Frontal cortex (tissue), 4 donors: Measurements from ENCODE around the gene ANO2. TPM values are rescaled to one million over a fixed set of nuclear protein-coding genes. Genes with fewer than 3 reads are reported as not detected.
"Not testable (repeated sequence)": the region's sequence is repeated elsewhere in the genome, so short reads cannot be mapped to it uniquely, and the experiment has no call there.

Experiments
- DNase-seq, 2 donors: peaks; one replicate each; pipeline ENCODE4 v3.0.0; 2012; ENCODE audit warnings: low spot score in 2 of 2
- FAIRE-seq: peaks from 2 replicates; lab custom pipeline; 2012; peaks lifted over from hg19 to GRCh38; lab: Jason Lieb, UNC
- total RNA-seq: library from RNA; depleted of rRNA; stranded (reverse); fragments of >200 nt; gene quantifications from one replicate; pipeline ENCODE4 v1.2.3, GENCODE V29; 2014
- donor health status: control.
- donor health status: control.
- donor health status: control.

Gene ANO2
- total RNA-seq, 1 donor from 2014 or later: 4.1 TPM

GRCh38 chr12:5900076-5900475 is 45.0 kb downstream of the ANO2 start:
- DNase-seq (no peak), FAIRE-seq (no peak)

GRCh38 chr12:5899675-5900074 is 45.4 kb downstream of the ANO2 start:
- FAIRE-seq: no peak
- DNase-seq: no peak

- no peak for DNase-seq
- FAIRE-seq: no peak
These were observed 46.2 kb downstream of the ANO2 start for GRCh38 chr12:5898874-5899273.

- FAIRE-seq (no peak), DNase-seq (no peak)
These were observed 55.5 kb downstream of the ANO2 start for GRCh38 chr12:5889381-5890047.

- DNase-seq (no peak), FAIRE-seq (no peak)
These were observed 56.2 kb downstream of the ANO2 start for GRCh38 chr12:5888816-5889315.

GRCh38 chr12:5887819-5888218 is 57.2 kb downstream of the ANO2 start:
- FAIRE-seq: not testable (repeated sequence)

GRCh38 chr12:5884866-5885265 is 60.2 kb downstream of the ANO2 start:
- DNase-seq: no peak
- FAIRE-seq: no peak

More at GRCh38 chr12:5887819-5888218, 57.2 kb downstream of the ANO2 start:
- DNase-seq: not testable (repeated sequence)

GRCh38 chr12:5884285-5884684 is 60.8 kb downstream of the ANO2 start:
- no peak for FAIRE-seq
- no peak for DNase-seq

- no peak for FAIRE-seq
- DNase-seq: no peak
These were observed 62.4 kb downstream of the ANO2 start for GRCh38 chr12:5882511-5883190.

- no peak for FAIRE-seq
- no peak for DNase-seq
These were observed 63.4 kb downstream of the ANO2 start for GRCh38 chr12:5881666-5882065.

GRCh38 chr12:5881101-5881606 is 63.9 kb downstream of the ANO2 start:
- DNase-seq: no peak
- no peak for FAIRE-seq

GRCh38 chr12:5875851-5876250 is 69.2 kb downstream of the ANO2 start:
- FAIRE-seq (no peak), DNase-seq (no peak)

GRCh38 chr12:5874514-5874913 is 70.5 kb downstream of the ANO2 start:
- DNase-seq: no peak
- FAIRE-seq: no peak

GRCh38 chr12:5873281-5873919 is 71.7 kb downstream of the ANO2 start:
- DNase-seq: no peak
- no peak for FAIRE-seq

- FAIRE-seq (no peak), DNase-seq (no peak)
These were observed 72.3 kb downstream of the ANO2 start for GRCh38 chr12:5872745-5873144.

- DNase-seq (no peak), FAIRE-seq (no peak)
These were observed 73.3 kb downstream of the ANO2 start for GRCh38 chr12:5871741-5872140.

- no peak for FAIRE-seq
- DNase-seq: no peak
These were observed 74.9 kb downstream of the ANO2 start for GRCh38 chr12:5870183-5870582.

- FAIRE-seq: no peak
- DNase-seq: no peak
These were observed 76.3 kb downstream of the ANO2 start for GRCh38 chr12:5868625-5869295.

- no peak for DNase-seq
- FAIRE-seq: no peak
These were observed 79.7 kb downstream of the ANO2 start for GRCh38 chr12:5865397-5865796.

- FAIRE-seq: no peak
- no peak for DNase-seq
These were observed 80.1 kb downstream of the ANO2 start for GRCh38 chr12:5864972-5865371.
